Smooth muscle cell (in vitro differentiated cells): ENCODE results near the gene UBTD2. TPM values are rescaled to one million over a fixed set of nuclear protein-coding genes. Genes with fewer than 3 reads are reported as not detected.

ENCODE experiments used
- DNase-seq: peaks from one replicate; lab custom pipeline; 2025; ENCODE audit not compliant: unreplicated experiment; lab: John Stamatoyannopoulos, UW
- H2AFZ ChIP-seq: fragments of 200-600 bp; sonication (generic); 2 replicates; pipeline ENCODE4 v1.6.0; 2016; ENCODE audit warnings: antibody characterized with exemption, low read depth, mild to moderate bottlenecking
- H3F3A ChIP-seq: fragments of 200-600 bp; sonication (generic); 2 replicates; pipeline ENCODE4 v1.6.0; 2017; ENCODE audit warnings: antibody characterized with exemption, low read depth
- H3K27ac ChIP-seq: fragments of 200-600 bp; sonication (generic); 2 replicates; pipeline ENCODE4 v1.5.1; 2016; ENCODE audit warnings: low read depth, mild to moderate bottlenecking
- H3K27me3 ChIP-seq: fragments of 200-600 bp; sonication (generic); 2 replicates; pipeline ENCODE4 v1.6.1; 2016; ENCODE audit warnings: low read depth, mild to moderate bottlenecking
- H3K36me3 ChIP-seq: fragments of 200-600 bp; sonication (generic); 2 replicates; pipeline ENCODE4 v1.5.1; 2016; ENCODE audit warnings: low read depth
- H3K4me1 ChIP-seq: fragments of 200-600 bp; sonication (generic); 2 replicates; pipeline ENCODE4 v1.5.1; 2016; ENCODE audit warnings: low read depth
- H3K4me2 ChIP-seq: fragments of 200-600 bp; sonication (generic); 2 replicates; pipeline ENCODE4 v1.6.0; 2016; ENCODE audit warnings: mild to moderate bottlenecking
- H3K4me3 ChIP-seq: fragments of 200-600 bp; sonication (generic); 2 replicates; pipeline ENCODE4 v1.5.1; 2016; ENCODE audit warnings: mild to moderate bottlenecking
- H3K79me2 ChIP-seq: fragments of 200-600 bp; sonication (generic); 2 replicates; pipeline ENCODE4 v1.6.0; 2016; ENCODE audit warnings: low read depth, mild to moderate bottlenecking
- H3K9ac ChIP-seq: fragments of 200-600 bp; sonication (generic); 2 replicates; pipeline ENCODE4 v1.6.0; 2016; ENCODE audit warnings: low read depth
- H3K9me3 ChIP-seq: fragments of 200-600 bp; sonication (generic); replicated peaks from 2 replicates; pipeline ENCODE4 v1.5.1; 2016; ENCODE audit warnings: low read depth
- H4K20me1 ChIP-seq: fragments of 200-600 bp; sonication (generic); 2 replicates; pipeline ENCODE4 v1.6.0; 2016; ENCODE audit warnings: low read depth
- WGBS: methylation state at CpG from one replicate; pipeline ENCODE4 v1.1.7; 2016; ENCODE audit warnings: low lambda C conversion rate; 5-methylcytosine and 5-hydroxymethylcytosine counted together
- polyA plus RNA-seq: library from polyadenylated mRNA; unstranded; fragments of >200 nt; fragmentation: Nextera tagmentation; extraction: Ambion mirVana; gene quantifications from 2 replicates; pipeline ENCODE4 v1.2.1, GENCODE V29; 2016
- total RNA-seq: library from RNA; depleted of rRNA; stranded (reverse); fragments of >200 nt; gene quantifications from 2 replicates; pipeline ENCODE4 v1.2.3, GENCODE V29; 2014
- TF ChIP-seq, protein P1 (sequence below): fragments of 200-600 bp; sonication (generic); IDR thresholded peaks from 2 replicates; pipeline ENCODE4 v1.5.1; 2017; ENCODE audit warnings: borderline replicate concordance, mild to moderate bottlenecking, antibody characterized with exemption; ENCODE audit not compliant: insufficient read depth, poor library complexity, severe bottlenecking

The UBTD2 gene
- total and polyA plus RNA-seq, 2 experiments from 2014 or later, result 20.8 to 38.2 TPM

DNA sequence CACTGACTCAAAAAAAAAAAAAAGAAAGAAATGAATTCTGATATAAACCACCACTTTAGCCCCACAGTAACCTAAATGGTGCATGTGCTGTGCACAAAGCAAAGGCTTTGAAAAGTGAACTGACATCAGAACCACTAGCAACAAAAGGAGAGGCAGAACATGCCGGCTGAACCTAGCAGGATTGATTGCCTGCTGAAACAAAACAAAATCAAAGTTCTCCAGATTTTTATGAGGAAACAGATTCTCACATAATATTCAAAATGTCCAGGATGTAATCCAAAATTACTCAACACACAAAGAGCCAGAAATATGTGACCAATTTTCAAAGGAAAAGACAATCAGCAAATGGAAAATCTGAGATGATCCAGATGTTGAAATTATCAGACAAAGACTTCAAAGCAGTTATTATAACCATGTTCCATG lies 37.9 kb downstream of the UBTD2 start:
- Histone ChIP-seq H3K27me3 (no peaks in the 10 kb centered on the region), H3K4me2 (no peak overlapping the region), H3K4me3 (no peak overlapping the region), H4K20me1 (peaks cover 96% of the 10 kb centered on the region), H3K27ac (no peak overlapping the region), H3K36me3 (no peaks in the 10 kb centered on the region), H3K9ac (no peak overlapping the region), H3K4me1 (no peaks in the 10 kb centered on the region), H3K9me3 (no peaks in the 10 kb centered on the region), H2AFZ (no peak overlapping the region), H3K79me2 (peaks cover 100% of the 10 kb centered on the region), H3F3A (no peaks in the 10 kb centered on the region)
- TF ChIP-seq, protein P1, sequence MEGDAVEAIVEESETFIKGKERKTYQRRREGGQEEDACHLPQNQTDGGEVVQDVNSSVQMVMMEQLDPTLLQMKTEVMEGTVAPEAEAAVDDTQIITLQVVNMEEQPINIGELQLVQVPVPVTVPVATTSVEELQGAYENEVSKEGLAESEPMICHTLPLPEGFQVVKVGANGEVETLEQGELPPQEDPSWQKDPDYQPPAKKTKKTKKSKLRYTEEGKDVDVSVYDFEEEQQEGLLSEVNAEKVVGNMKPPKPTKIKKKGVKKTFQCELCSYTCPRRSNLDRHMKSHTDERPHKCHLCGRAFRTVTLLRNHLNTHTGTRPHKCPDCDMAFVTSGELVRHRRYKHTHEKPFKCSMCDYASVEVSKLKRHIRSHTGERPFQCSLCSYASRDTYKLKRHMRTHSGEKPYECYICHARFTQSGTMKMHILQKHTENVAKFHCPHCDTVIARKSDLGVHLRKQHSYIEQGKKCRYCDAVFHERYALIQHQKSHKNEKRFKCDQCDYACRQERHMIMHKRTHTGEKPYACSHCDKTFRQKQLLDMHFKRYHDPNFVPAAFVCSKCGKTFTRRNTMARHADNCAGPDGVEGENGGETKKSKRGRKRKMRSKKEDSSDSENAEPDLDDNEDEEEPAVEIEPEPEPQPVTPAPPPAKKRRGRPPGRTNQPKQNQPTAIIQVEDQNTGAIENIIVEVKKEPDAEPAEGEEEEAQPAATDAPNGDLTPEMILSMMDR, result no peak
- 90% methylated on average over 1 of the region's 1 CpG for WGBS
- DNase-seq, result no peak

DNA sequence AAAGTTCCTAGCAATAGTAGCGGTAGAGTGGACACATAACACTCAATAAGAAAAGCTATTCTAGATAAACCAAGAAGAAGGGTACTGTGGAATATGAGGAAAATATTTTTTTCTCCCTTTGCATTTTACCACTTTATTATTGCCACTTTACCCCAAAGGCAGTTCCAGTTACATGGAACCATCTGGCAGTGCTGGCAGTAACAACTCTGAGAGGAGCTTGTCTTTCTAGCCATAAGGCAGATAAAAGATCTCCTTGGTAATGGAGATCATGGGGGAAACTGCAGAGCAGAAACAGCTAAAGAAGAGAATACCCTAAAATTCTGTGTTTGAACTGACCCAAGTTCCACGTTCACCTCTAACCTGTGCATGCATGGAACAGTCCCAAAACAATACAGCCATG lies 38.5 kb downstream of the UBTD2 start:
- Histone ChIP-seq H3K9me3 (no peaks in the 10 kb centered on the region), H3K27ac (no peak overlapping the region), H3F3A (no peaks in the 10 kb centered on the region), H3K4me3 (no peak overlapping the region), H3K4me1 (no peaks in the 10 kb centered on the region), H4K20me1 (peaks cover 97% of the 10 kb centered on the region), H3K9ac (no peak overlapping the region), H3K36me3 (no peaks in the 10 kb centered on the region), H2AFZ (no peak overlapping the region), H3K79me2 (peaks cover 100% of the 10 kb centered on the region), H3K27me3 (no peaks in the 10 kb centered on the region), H3K4me2 (no peak overlapping the region)
- TF ChIP-seq, protein P1, result no peak
- 100% methylated on average over 2 of the region's 2 CpGs for WGBS
- no peak for DNase-seq

DNA sequence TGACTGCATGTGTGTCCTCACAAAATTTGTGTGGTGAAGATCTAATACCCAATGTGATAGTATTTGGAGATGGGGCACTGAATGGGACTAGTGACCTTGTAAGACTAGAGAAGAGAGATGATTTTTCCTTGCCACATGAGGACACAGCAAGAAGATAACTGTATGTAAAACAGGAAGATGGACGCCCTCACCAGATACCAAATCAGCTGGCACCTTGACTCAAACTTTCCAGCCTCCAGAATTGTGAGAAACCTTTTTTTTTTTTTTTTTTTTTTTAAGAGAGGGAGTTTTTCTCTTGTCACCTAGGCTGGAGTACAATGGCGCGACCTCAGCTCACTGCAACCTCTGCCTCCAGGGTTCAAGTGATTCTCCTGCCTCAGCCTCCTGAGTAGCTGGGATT lies 40.3 kb downstream of the UBTD2 start:
- no peaks in the 10 kb centered on the region for H3K9me3 ChIP-seq
- WGBS, result 93% methylated on average over 3 of the region's 3 CpGs
- H3K4me3 ChIP-seq, result no peak overlapping the region
- peaks cover 97% of the 10 kb centered on the region for H4K20me1 ChIP-seq
- no peaks in the 10 kb centered on the region for H3K27me3 ChIP-seq
- TF ChIP-seq, protein P1, result no peak
- H3K4me2 ChIP-seq, result no peak overlapping the region
- no peak overlapping the region for H3K9ac ChIP-seq
- H2AFZ ChIP-seq, result no peak overlapping the region
- DNase-seq, result no peak
- no peak overlapping the region for H3K27ac ChIP-seq
- no peaks in the 10 kb centered on the region for H3F3A ChIP-seq
- no peaks in the 10 kb centered on the region for H3K4me1 ChIP-seq
- no peaks in the 10 kb centered on the region for H3K36me3 ChIP-seq
- peaks cover 100% of the 10 kb centered on the region for H3K79me2 ChIP-seq

DNA sequence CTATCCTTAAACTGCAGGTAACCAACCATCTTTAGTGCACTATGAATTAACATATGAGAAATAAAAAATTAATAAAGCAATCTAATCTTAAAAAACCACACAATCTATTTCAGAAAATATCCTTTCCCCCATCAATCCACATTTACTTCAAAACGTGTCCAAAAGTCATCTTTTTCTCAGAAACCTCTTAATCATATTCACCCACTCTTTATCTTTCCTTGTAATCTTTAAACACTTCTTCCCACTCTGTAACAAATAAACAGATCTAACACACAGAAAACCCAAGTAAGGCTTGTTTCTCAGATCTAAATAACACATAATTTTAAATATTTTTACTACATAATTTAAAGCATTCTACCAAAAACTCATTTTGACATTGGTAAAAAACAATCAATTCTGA lies 45.2 kb downstream of the UBTD2 start:
- Histone ChIP-seq H3K4me3 (no peak overlapping the region), H3K4me2 (no peak overlapping the region), H2AFZ (no peak overlapping the region), H3K27ac (no peak overlapping the region), H3K9ac (no peak overlapping the region), H3F3A (no peaks in the 10 kb centered on the region), H4K20me1 (peaks cover 92% of the 10 kb centered on the region), H3K9me3 (no peaks in the 10 kb centered on the region), H3K27me3 (no peaks in the 10 kb centered on the region), H3K79me2 (peaks cover 90% of the 10 kb centered on the region), H3K4me1 (peaks cover 13% of the 10 kb centered on the region), H3K36me3 (no peaks in the 10 kb centered on the region)
- TF ChIP-seq, protein P1, result no peak
- WGBS, result 70% methylated on average over 1 of the region's 1 CpG
- no peak for DNase-seq
